GM12878 (cell line): ENCODE measurements around the gene UGT1A7. TPM values are rescaled to one million over a fixed set of nuclear protein-coding genes. Genes with fewer than 3 reads are reported as not detected.

Experiments used
- ATAC-seq: fragments of 200-7000 bp; cut with Tn5 transposase; 3 replicates; pipeline ENCODE4 v1.9.1; 2020; ENCODE audit warnings: mild to moderate bottlenecking, moderate library complexity
- BruUV-seq: library from RNA; stranded (reverse); fragments of 400-500 nt; replicated peaks from 2 replicates; lab custom pipeline; 2021; lab: Mats Ljungman, UMichigan
- CTCF ChIA-PET: fragments of 300-600 bp; sonication (Branson Sonifier 250); formaldehyde crosslinking; extraction: SDS; loops from one replicate; lab custom pipeline; 2021; ENCODE audit warnings: inconsistent platforms; lab: Yijun Ruan, JAX
- POLR2A ChIA-PET: fragments of 350-600 bp; formaldehyde crosslinking; extraction: SDS; loops from one replicate; lab custom pipeline; 2021; ENCODE audit warnings: inconsistent platforms; lab: Charles Lee
- RAD21 ChIA-PET: fragments of 300-600 bp; sonication (Branson Sonifier 250); formaldehyde crosslinking; loops from one replicate; lab custom pipeline; 2023; ENCODE audit warnings: antibody characterized with exemption; ENCODE audit not compliant: unreplicated experiment; lab: Charles Lee
- SMC1A ChIA-PET: fragments of 300-600 bp; sonication (Branson Sonifier 250); formaldehyde crosslinking; loops from one replicate; lab custom pipeline; 2023; ENCODE audit not compliant: unreplicated experiment, uncharacterized antibody; lab: Charles Lee
- DNase-seq: peaks from one replicate; pipeline ENCODE4 v3.0.0-alpha.2; 2011; ENCODE audit warnings: low read depth, low spot score
- FAIRE-seq: peaks from 3 replicates; lab custom pipeline; 2011; peaks lifted over from hg19 to GRCh38; lab: Jason Lieb, UNC
- H2AFZ ChIP-seq: 2 replicates; pipeline ENCODE4 v1.6.0; 2011; ENCODE audit warnings: low read depth, low read length, control low read depth; ENCODE audit not compliant: control insufficient read depth
- H3K27ac ChIP-seq: 2 replicates; pipeline ENCODE4 v1.5.1; 2011; ENCODE audit warnings: control low read depth; ENCODE audit not compliant: control insufficient read depth, insufficient read depth
- H3K27me3 ChIP-seq, 2 experiments: replicated peaks in 1 of 2; 2 replicates each; pipeline versions ENCODE4 v1.6.0 to v1.6.1; 2011; ENCODE audit warnings: low read length in 1 of 2; ENCODE audit not compliant: control insufficient read depth in 2 of 2, insufficient read depth in 2 of 2
- H3K36me3 ChIP-seq, 2 experiments: 2 replicates each; pipeline ENCODE4 v1.5.1; 2011; ENCODE audit warnings: low read length in 1 of 2; ENCODE audit not compliant: control insufficient read depth in 2 of 2, insufficient read depth in 2 of 2
- H3K4me1 ChIP-seq: 2 replicates; pipeline ENCODE4 v1.6.1; 2011; ENCODE audit warnings: mild to moderate bottlenecking, low read length, moderate library complexity, mixed read lengths; ENCODE audit not compliant: control insufficient read depth, insufficient read depth
- H3K4me2 ChIP-seq: 2 replicates; pipeline ENCODE4 v1.6.0; 2011; ENCODE audit warnings: control low read depth; ENCODE audit not compliant: control insufficient read depth, insufficient read depth
- H3K4me3 ChIP-seq: fragments of 200-600 bp; sonication (generic); 2 replicates; pipeline ENCODE4 v1.5.1; 2016
- H3K79me2 ChIP-seq: 2 replicates; pipeline ENCODE4 v1.6.0; 2011; ENCODE audit warnings: low read length; ENCODE audit not compliant: control insufficient read depth, insufficient read depth
- H3K9ac ChIP-seq: 2 replicates; pipeline ENCODE4 v1.8.0; 2011; ENCODE audit warnings: low read length, control low read depth, mixed read lengths; ENCODE audit not compliant: control insufficient read depth, insufficient read depth
- H3K9me3 ChIP-seq: replicated peaks from 3 replicates; pipeline ENCODE4 v1.5.1; 2011; ENCODE audit warnings: mild to moderate bottlenecking, low read length; ENCODE audit not compliant: control insufficient read depth, insufficient read depth
- H4K20me1 ChIP-seq: 2 replicates; pipeline ENCODE4 v1.6.0; 2011; ENCODE audit not compliant: control insufficient read depth, insufficient read depth
- BACH1 ChIP-seq: fragments of 450-650 bp; IDR thresholded peaks from 2 replicates; pipeline ENCODE4 v1.6.1; 2017; ENCODE audit warnings: mild to moderate bottlenecking, borderline replicate concordance
- GABPA ChIP-seq: IDR thresholded peaks from 2 replicates; pipeline ENCODE4 v1.6.1; 2014; ENCODE audit warnings: antibody characterized with exemption, low read depth, mild to moderate bottlenecking, inconsistent platforms
- HDAC2 ChIP-seq: fragments of 200-600 bp; sonication (generic); IDR thresholded peaks from 2 replicates; pipeline ENCODE4 v1.6.1; 2017
- JUNB ChIP-seq: IDR thresholded peaks from 2 replicates; pipeline ENCODE4 v1.6.1; 2016; ENCODE audit warnings: antibody characterized with exemption, mild to moderate bottlenecking
- KAT2A ChIP-seq: conservative IDR thresholded peaks from 2 replicates; pipeline ENCODE4 v1.6.1; 2011; ENCODE audit warnings: low read depth, low read length; ENCODE audit not compliant: control insufficient read depth
- PML ChIP-seq: IDR thresholded peaks from 2 replicates; pipeline ENCODE4 v1.6.1; 2012; ENCODE audit warnings: low read length, inconsistent platforms
- POU2F2 ChIP-seq: IDR thresholded peaks from 3 replicates; pipeline ENCODE4 v1.6.1; 2011; ENCODE audit warnings: low read depth, mild to moderate bottlenecking, low read length, borderline replicate concordance
- SIN3A ChIP-seq: IDR thresholded peaks from 2 replicates; pipeline ENCODE4 v1.6.1; 2012; ENCODE audit warnings: low read depth, low read length, improper control_type of control experiment
- SMARCA5 ChIP-seq: fragments of 450-650 bp; IDR thresholded peaks from 2 replicates; pipeline ENCODE4 v1.6.1; 2017; ENCODE audit warnings: mild to moderate bottlenecking
- SP1 ChIP-seq: IDR thresholded peaks from one replicate; pipeline ENCODE4 v1.6.1; 2011; ENCODE audit warnings: low read depth, low read length
- SREBF1 ChIP-seq: IDR thresholded peaks from 2 replicates; pipeline ENCODE4 v1.6.1; 2012; ENCODE audit warnings: mild to moderate bottlenecking, low read length
- SRF ChIP-seq, 2 experiments: IDR thresholded peaks; 2 replicates each; pipeline ENCODE4 v1.6.1; 2011; ENCODE audit warnings: low read depth in 2 of 2, low read length in 2 of 2, mild to moderate bottlenecking in 1 of 2, moderate library complexity in 1 of 2
- YY1 ChIP-seq: IDR thresholded peaks from 2 replicates; pipeline ENCODE4 v1.6.1; 2011; ENCODE audit warnings: low read depth, mild to moderate bottlenecking, low read length
- WGBS: methylation state at CpG from one replicate; pipeline ENCODE4 v1.1.6; 2016; ENCODE audit warnings: low lambda C conversion rate; ENCODE audit not compliant: insufficient replicate concordance, insufficient coverage; ENCODE audit errors: missing lambda C conversion rate; 5-methylcytosine and 5-hydroxymethylcytosine counted together
- in situ Hi-C: fragments of 300-500 bp; cut with MboI; formaldehyde crosslinking; loops from 9 replicates; pipeline ENCODE4 v1.14.3; 2018; ENCODE audit warnings: mixed read lengths
- intact Hi-C: fragments of 100-400 bp; cut with micrococcal nuclease; formaldehyde crosslinking; loops from one replicate; pipeline ENCODE4 v1.14.2; 2022; ENCODE audit not compliant: unreplicated experiment
- polyA plus RNA-seq, 11 experiments: library from polyadenylated mRNA; depleted of rRNA in 4 of 11; unstranded in 6 of 11; stranded (reverse) in 5 of 11; fragments of >200 nt; fragmentation: Nextera tagmentation in 4 of 11; fragmentation: Illumina TruSeq in 1 of 11; extraction: Ambion mirVana in 4 of 11; extraction: Trizol in 1 of 11; gene quantifications; 1 replicate in 1 of 11; 2 replicates in 10 of 11; pipeline versions ENCODE4 v1.2.1 to v1.2.3, GENCODE V29; 2011 to 2016; ENCODE audit warnings: inconsistent platforms in 2 of 11, missing spikeins in 2 of 11, low read depth in 1 of 11
- total RNA-seq, 4 experiments: library from RNA; depleted of rRNA in 3 of 4; stranded (reverse); fragments of >200 nt in 3 of 4; fragmentation: Illumina TruSeq in 1 of 4; extraction: Trizol in 1 of 4; gene quantifications; 2 replicates each; pipeline versions ENCODE4 v1.2.1 to v1.2.3, GENCODE V29; 2013 to 2021
- TF ChIP-seq, protein P1 (sequence below): fragments of 450-650 bp; IDR thresholded peaks from 2 replicates; pipeline ENCODE4 v1.6.1; 2017; ENCODE audit warnings: antibody characterized with exemption, mild to moderate bottlenecking, moderate library complexity
- TF ChIP-seq, protein P2 (sequence below), 3 experiments: IDR thresholded peaks in 2 of 3; conservative IDR thresholded peaks in 1 of 3; 2 replicates each; pipeline ENCODE4 v1.5.1; 2011; ENCODE audit warnings: low read depth in 3 of 3, low read length in 3 of 3, mild to moderate bottlenecking in 3 of 3, control low read depth in 2 of 3, moderate library complexity in 2 of 3, inconsistent platforms in 1 of 3, mixed read lengths in 1 of 3; ENCODE audit not compliant: control insufficient read depth in 2 of 3, insufficient read depth in 1 of 3; ENCODE audit errors: extremely low read depth in 1 of 3
- TF ChIP-seq, protein P3 (sequence below): IDR thresholded peaks from 2 replicates; pipeline ENCODE4 v1.6.1; 2011; ENCODE audit warnings: mild to moderate bottlenecking, low read depth, low read length, moderate library complexity; ENCODE audit not compliant: insufficient replicate concordance
- TF ChIP-seq, protein P4 (sequence below): fragments of 450-650 bp; IDR thresholded peaks from 2 replicates; pipeline ENCODE4 v1.6.1; 2017; ENCODE audit warnings: mild to moderate bottlenecking, moderate library complexity

The UGT1A7 gene
- total and polyA plus RNA-seq, 10 of the 15 experiments (the other 5 are each of a cell fraction or from before 2014, with no cell fraction given), result not detected

GRCh38 chr2:233663911-233664310 is 17.8 kb upstream of the UGT1A7 start:
- H3K9me3 ChIP-seq, result no peaks in the 10 kb centered on the region
- no peaks in the 10 kb centered on the region for H4K20me1 ChIP-seq
- ChIA-PET CTCF (no interaction called here), POLR2A (no interaction called here), SMC1A (interaction anchor here (0.6 kb wide), 1 partner anchor 36 kb away, joined by 3 read pairs; no protein-coding TSS in a partner anchor), RAD21 (no interaction called here)
- TF ChIP-seq, protein P1, sequence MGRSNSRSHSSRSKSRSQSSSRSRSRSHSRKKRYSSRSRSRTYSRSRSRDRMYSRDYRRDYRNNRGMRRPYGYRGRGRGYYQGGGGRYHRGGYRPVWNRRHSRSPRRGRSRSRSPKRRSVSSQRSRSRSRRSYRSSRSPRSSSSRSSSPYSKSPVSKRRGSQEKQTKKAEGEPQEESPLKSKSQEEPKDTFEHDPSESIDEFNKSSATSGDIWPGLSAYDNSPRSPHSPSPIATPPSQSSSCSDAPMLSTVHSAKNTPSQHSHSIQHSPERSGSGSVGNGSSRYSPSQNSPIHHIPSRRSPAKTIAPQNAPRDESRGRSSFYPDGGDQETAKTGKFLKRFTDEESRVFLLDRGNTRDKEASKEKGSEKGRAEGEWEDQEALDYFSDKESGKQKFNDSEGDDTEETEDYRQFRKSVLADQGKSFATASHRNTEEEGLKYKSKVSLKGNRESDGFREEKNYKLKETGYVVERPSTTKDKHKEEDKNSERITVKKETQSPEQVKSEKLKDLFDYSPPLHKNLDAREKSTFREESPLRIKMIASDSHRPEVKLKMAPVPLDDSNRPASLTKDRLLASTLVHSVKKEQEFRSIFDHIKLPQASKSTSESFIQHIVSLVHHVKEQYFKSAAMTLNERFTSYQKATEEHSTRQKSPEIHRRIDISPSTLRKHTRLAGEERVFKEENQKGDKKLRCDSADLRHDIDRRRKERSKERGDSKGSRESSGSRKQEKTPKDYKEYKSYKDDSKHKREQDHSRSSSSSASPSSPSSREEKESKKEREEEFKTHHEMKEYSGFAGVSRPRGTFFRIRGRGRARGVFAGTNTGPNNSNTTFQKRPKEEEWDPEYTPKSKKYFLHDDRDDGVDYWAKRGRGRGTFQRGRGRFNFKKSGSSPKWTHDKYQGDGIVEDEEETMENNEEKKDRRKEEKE, result no peak
- TF ChIP-seq, protein P2, sequence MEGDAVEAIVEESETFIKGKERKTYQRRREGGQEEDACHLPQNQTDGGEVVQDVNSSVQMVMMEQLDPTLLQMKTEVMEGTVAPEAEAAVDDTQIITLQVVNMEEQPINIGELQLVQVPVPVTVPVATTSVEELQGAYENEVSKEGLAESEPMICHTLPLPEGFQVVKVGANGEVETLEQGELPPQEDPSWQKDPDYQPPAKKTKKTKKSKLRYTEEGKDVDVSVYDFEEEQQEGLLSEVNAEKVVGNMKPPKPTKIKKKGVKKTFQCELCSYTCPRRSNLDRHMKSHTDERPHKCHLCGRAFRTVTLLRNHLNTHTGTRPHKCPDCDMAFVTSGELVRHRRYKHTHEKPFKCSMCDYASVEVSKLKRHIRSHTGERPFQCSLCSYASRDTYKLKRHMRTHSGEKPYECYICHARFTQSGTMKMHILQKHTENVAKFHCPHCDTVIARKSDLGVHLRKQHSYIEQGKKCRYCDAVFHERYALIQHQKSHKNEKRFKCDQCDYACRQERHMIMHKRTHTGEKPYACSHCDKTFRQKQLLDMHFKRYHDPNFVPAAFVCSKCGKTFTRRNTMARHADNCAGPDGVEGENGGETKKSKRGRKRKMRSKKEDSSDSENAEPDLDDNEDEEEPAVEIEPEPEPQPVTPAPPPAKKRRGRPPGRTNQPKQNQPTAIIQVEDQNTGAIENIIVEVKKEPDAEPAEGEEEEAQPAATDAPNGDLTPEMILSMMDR (IDR thresholded peaks at IDR 0.05 in 2 of 3, conservative IDR thresholded peaks at IDR 0.05 in 1 of 3; ENCODE audit: control insufficient read depth in 2 of 3, extremely low read depth in 1 of 3, insufficient read depth in 1 of 3, low read depth in 3 of 3, low read length in 3 of 3), result no peak
- TF ChIP-seq SP1 (no peak), GABPA (no peak), SIN3A (no peak), SRF (IDR thresholded peaks at IDR 0.05; ENCODE audit: low read depth in 2 of 2, low read length in 2 of 2) (no peak), BACH1 (no peak), HDAC2 (no peak), SMARCA5 (no peak), SREBF1 (no peak), POU2F2 (no peak), YY1 (no peak), JUNB (no peak), KAT2A (no peak), PML (no peak)
- TF ChIP-seq, protein P3, sequence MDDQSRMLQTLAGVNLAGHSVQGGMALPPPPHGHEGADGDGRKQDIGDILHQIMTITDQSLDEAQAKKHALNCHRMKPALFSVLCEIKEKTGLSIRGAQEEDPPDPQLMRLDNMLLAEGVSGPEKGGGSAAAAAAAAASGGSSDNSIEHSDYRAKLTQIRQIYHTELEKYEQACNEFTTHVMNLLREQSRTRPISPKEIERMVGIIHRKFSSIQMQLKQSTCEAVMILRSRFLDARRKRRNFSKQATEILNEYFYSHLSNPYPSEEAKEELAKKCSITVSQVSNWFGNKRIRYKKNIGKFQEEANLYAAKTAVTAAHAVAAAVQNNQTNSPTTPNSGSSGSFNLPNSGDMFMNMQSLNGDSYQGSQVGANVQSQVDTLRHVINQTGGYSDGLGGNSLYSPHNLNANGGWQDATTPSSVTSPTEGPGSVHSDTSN, result no peak
- TF ChIP-seq, protein P4, sequence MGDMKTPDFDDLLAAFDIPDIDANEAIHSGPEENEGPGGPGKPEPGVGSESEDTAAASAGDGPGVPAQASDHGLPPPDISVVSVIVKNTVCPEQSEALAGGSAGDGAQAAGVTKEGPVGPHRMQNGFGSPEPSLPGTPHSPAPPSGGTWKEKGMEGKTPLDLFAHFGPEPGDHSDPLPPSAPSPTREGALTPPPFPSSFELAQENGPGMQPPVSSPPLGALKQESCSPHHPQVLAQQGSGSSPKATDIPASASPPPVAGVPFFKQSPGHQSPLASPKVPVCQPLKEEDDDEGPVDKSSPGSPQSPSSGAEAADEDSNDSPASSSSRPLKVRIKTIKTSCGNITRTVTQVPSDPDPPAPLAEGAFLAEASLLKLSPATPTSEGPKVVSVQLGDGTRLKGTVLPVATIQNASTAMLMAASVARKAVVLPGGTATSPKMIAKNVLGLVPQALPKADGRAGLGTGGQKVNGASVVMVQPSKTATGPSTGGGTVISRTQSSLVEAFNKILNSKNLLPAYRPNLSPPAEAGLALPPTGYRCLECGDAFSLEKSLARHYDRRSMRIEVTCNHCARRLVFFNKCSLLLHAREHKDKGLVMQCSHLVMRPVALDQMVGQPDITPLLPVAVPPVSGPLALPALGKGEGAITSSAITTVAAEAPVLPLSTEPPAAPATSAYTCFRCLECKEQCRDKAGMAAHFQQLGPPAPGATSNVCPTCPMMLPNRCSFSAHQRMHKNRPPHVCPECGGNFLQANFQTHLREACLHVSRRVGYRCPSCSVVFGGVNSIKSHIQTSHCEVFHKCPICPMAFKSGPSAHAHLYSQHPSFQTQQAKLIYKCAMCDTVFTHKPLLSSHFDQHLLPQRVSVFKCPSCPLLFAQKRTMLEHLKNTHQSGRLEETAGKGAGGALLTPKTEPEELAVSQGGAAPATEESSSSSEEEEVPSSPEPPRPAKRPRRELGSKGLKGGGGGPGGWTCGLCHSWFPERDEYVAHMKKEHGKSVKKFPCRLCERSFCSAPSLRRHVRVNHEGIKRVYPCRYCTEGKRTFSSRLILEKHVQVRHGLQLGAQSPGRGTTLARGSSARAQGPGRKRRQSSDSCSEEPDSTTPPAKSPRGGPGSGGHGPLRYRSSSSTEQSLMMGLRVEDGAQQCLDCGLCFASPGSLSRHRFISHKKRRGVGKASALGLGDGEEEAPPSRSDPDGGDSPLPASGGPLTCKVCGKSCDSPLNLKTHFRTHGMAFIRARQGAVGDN, result no peak
- H2AFZ ChIP-seq, result no peak overlapping the region
- H3K4me1 ChIP-seq, result no peaks in the 10 kb centered on the region
- H3K27ac ChIP-seq, result no peak overlapping the region
- in situ Hi-C loops (no loop called here), intact Hi-C loops (no loop called here)
- FAIRE-seq, result no peak
- no peak overlapping the region for H3K9ac ChIP-seq
- DNase-seq, result no peak
- no peak overlapping the region for H3K4me3 ChIP-seq
- no TSS peak for BruUV-seq
- WGBS, result 0% methylated on average over 1 of the region's 1 CpG
- H3K4me2 ChIP-seq, result no peak overlapping the region
- no peak for ATAC-seq
- H3K36me3 ChIP-seq, result no peaks in the 10 kb centered on the region
- no peaks in the 10 kb centered on the region for H3K79me2 ChIP-seq
- no peaks in the 10 kb centered on the region for H3K27me3 ChIP-seq
